Type B pancreatic cell (in vitro differentiated cells): Measurements from ENCODE around the gene TMEM252. TPM values are rescaled to one million over a fixed set of nuclear protein-coding genes. Genes with fewer than 3 reads are reported as not detected.

ENCODE experiments used
- DNase-seq: peaks from one replicate; pipeline ENCODE4 v3.0.0; 2021; ENCODE audit warnings: mixed read lengths; ENCODE audit not compliant: unreplicated experiment; ENCODE audit errors: extremely low spot score
- H3K27ac Mint-ChIP-seq: 2 replicates; pipeline ENCODE4 v1.8.0; 2021; ENCODE audit warnings: mild to moderate bottlenecking, mixed read lengths
- H3K27me3 Mint-ChIP-seq: 2 replicates; pipeline ENCODE4 v1.8.0; 2021; ENCODE audit warnings: mixed read lengths
- H3K36me3 Mint-ChIP-seq: 2 replicates; pipeline ENCODE4 v1.8.0; 2021; ENCODE audit warnings: mixed read lengths
- H3K4me1 Mint-ChIP-seq: one replicate; pipeline ENCODE4 v1.8.0; 2021; ENCODE audit warnings: mixed read lengths; ENCODE audit not compliant: unreplicated experiment
- H3K4me3 Mint-ChIP-seq: 2 replicates; pipeline ENCODE4 v1.8.0; 2021; ENCODE audit warnings: mild to moderate bottlenecking, mixed read lengths
- H3K9me3 Mint-ChIP-seq: 2 replicates; pipeline ENCODE4 v1.8.0; 2021; ENCODE audit warnings: mixed read lengths
- total RNA-seq: library from RNA; stranded (reverse); gene quantifications from 2 replicates; pipeline ENCODE4 v1.2.1, GENCODE V29; 2021; ENCODE audit warnings: low replicate concordance
- TF ChIP-seq, protein P1 (sequence below): fragments of 200-600 bp; sonication (generic); conservative IDR thresholded peaks from 2 replicates; pipeline ENCODE4 v1.5.0; 2021; ENCODE audit warnings: antibody characterized with exemption, mild to moderate bottlenecking

Gene TMEM252
- total RNA-seq, 1 donor from 2014 or later, result 0.80 TPM

DNA sequence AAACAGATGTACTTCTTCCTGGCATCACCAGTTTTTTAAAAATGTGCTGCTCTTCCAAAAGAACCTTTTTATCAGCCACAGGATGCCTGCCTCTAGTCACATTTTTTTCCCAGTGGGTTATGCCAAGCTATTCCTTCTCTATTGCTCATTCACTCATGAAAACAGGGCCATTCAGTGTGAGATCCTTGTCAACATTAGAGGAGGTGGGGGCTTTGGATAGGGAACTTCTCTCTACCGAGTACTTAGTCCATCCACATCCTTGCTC lies 3.1 kb downstream of the TMEM252 start:
- Mint-ChIP-seq H3K4me3 (no peak overlapping the region), H3K27me3 (peaks cover 19% of the 10 kb centered on the region), H3K36me3 (peaks cover 3% of the 10 kb centered on the region), H3K4me1 (peaks cover 4% of the 10 kb centered on the region), H3K27ac (no peak overlapping the region), H3K9me3 (no peaks in the 10 kb centered on the region)
- TF ChIP-seq, protein P1, sequence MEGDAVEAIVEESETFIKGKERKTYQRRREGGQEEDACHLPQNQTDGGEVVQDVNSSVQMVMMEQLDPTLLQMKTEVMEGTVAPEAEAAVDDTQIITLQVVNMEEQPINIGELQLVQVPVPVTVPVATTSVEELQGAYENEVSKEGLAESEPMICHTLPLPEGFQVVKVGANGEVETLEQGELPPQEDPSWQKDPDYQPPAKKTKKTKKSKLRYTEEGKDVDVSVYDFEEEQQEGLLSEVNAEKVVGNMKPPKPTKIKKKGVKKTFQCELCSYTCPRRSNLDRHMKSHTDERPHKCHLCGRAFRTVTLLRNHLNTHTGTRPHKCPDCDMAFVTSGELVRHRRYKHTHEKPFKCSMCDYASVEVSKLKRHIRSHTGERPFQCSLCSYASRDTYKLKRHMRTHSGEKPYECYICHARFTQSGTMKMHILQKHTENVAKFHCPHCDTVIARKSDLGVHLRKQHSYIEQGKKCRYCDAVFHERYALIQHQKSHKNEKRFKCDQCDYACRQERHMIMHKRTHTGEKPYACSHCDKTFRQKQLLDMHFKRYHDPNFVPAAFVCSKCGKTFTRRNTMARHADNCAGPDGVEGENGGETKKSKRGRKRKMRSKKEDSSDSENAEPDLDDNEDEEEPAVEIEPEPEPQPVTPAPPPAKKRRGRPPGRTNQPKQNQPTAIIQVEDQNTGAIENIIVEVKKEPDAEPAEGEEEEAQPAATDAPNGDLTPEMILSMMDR, result no peak
- DNase-seq, result no peak

DNA sequence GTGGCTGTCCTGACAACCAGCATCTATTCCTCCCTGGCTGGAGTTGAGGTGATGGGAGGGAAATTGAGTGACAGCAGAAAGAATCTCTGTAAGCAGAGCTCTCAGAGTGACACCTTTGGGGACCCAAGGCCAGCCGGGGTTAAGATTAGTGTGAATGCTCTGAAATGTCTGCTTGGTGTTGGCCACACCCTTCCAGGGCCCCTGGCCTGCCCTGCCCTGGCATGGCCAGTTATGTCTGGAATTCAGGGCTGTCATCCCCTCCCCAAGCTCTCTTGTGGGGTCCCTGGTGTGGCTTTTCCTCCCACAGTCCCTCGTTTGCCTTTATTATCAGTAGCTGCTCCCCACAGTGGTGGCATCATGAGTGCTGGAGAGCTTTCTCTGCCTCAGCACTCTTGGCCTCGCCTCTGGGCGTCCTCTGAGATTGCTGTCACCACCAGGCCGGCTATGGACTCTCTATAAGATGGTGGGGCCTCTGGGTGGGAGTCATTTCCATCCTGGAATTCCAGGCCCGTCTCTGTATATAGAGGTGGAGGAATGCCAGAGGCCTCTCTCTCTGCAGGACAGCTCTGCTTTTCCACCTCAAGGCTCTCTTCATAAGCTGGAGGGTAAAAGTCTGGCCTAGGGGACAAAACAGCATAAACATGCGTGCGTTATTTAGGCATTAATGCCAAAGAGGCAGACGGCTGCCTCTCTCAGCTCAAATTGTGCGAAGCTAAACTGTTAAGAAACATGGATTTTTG lies 3.6 kb downstream of the TMEM252 start:
- Mint-ChIP-seq H3K27me3 (peaks cover 18% of the 10 kb centered on the region), H3K9me3 (no peaks in the 10 kb centered on the region)

DNA sequence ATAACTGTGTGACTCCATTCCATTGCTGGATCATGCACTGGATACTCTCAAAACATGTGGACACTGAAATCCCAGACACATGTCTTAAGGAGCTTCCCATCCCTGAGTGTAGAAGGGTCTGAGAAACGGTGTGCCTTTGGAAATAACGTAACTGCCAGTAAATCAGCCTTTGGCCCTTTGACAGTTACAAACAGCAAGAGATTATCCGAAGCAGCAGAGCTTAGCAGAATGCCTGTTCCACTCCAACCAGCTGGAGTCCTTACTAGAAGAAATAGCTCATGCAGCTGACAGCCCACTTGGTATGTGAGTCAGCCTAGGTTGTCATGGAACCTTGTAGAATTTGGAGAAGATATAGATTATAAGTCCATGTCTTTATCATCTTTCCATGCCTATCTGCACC lies 7.0 kb downstream of the TMEM252 start:
- Mint-ChIP-seq H3K27me3 (peaks cover 9% of the 10 kb centered on the region), H3K27ac (no peak overlapping the region), H3K4me3 (no peak overlapping the region), H3K9me3 (no peaks in the 10 kb centered on the region), H3K36me3 (no peaks in the 10 kb centered on the region), H3K4me1 (no peaks in the 10 kb centered on the region)
- DNase-seq, result no peak
- TF ChIP-seq, protein P1, result no peak

More for the DNA sequence above, 3.6 kb downstream of the TMEM252 start:
- no peak overlapping the region for H3K27ac Mint-ChIP-seq
- no peak overlapping the region for H3K4me3 Mint-ChIP-seq
- TF ChIP-seq, protein P1, result no peak
- DNase-seq, result no peak
- H3K4me1 Mint-ChIP-seq, result peaks cover 4% of the 10 kb centered on the region
- H3K36me3 Mint-ChIP-seq, result peaks cover 3% of the 10 kb centered on the region

DNA sequence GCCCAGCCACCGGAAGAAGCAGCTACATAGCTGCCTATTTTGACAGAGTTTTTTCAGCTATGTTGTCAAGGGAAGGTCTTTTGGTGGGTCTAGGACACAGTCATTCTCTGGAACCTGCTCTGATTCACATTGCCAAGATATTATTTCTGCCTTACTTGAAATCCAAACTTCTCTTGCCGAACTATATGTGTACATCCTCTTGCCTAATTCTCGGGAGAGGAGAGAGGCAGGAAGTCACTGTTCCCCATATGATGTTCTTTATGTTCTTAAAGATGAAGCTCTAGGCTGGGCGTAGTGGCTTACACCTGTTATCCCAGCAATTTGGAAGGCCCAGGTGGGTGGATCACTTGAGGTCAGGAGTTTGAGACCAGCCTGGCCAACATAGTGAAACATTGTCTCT lies 8.6 kb downstream of the TMEM252 start:
- Mint-ChIP-seq H3K9me3 (no peaks in the 10 kb centered on the region), H3K27ac (no peak overlapping the region), H3K27me3 (peaks cover 7% of the 10 kb centered on the region), H3K36me3 (no peaks in the 10 kb centered on the region), H3K4me3 (no peak overlapping the region), H3K4me1 (no peaks in the 10 kb centered on the region)
- no peak for DNase-seq
- TF ChIP-seq, protein P1, result no peak

DNA sequence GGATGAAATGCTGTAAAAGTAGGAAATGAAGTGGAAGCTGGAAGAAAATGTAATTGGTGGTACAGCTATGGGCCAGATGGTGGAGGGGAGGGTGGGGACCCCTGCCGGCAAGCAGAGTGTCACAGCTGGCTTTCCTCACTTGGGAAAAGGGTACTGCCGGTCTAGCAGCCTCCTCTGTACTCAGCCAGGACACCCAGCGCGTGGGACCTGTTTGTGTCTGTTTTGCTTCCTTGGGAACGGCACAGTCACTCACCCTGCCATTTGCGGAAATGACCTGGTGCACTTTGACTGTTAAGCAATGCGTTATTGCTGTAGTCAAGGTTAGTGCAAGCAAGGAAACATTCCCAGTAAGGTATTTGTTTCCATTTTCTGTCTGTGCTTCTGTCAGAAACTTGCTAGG lies 10.1 kb downstream of the TMEM252 start:
- no peaks in the 10 kb centered on the region for H3K36me3 Mint-ChIP-seq
- peak overlapping the region; percentile 85 for H3K27ac Mint-ChIP-seq
- peaks cover 7% of the 10 kb centered on the region for H3K27me3 Mint-ChIP-seq
- DNase-seq, result no peak
- H3K4me1 Mint-ChIP-seq, result no peaks in the 10 kb centered on the region
- H3K9me3 Mint-ChIP-seq, result no peaks in the 10 kb centered on the region
- no peak overlapping the region for H3K4me3 Mint-ChIP-seq
- TF ChIP-seq, protein P1, result peak; percentile 35
